ENCODE data around the gene TMEM165. TPM values are rescaled to one million over a fixed set of nuclear protein-coding genes. Genes with fewer than 3 reads are reported as not detected.
A peak's percentile ranks its signal among the peaks of the same experiment; 100 is the strongest.
"Not testable (repeated sequence)": the region's sequence is repeated elsewhere in the genome, so short reads cannot be mapped to it uniquely, and the experiment has no call there.

Gene TMEM165, protein sequence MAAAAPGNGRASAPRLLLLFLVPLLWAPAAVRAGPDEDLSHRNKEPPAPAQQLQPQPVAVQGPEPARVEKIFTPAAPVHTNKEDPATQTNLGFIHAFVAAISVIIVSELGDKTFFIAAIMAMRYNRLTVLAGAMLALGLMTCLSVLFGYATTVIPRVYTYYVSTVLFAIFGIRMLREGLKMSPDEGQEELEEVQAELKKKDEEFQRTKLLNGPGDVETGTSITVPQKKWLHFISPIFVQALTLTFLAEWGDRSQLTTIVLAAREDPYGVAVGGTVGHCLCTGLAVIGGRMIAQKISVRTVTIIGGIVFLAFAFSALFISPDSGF
- polyA plus RNA-seq (ENCODE audit: insufficient read length in 4 of 4): 100 to 1,000 TPM in 1 of 4 donors, 10 to 100 TPM in 3; 73.8 to 114 (median 85.7) TPM

DNA sequence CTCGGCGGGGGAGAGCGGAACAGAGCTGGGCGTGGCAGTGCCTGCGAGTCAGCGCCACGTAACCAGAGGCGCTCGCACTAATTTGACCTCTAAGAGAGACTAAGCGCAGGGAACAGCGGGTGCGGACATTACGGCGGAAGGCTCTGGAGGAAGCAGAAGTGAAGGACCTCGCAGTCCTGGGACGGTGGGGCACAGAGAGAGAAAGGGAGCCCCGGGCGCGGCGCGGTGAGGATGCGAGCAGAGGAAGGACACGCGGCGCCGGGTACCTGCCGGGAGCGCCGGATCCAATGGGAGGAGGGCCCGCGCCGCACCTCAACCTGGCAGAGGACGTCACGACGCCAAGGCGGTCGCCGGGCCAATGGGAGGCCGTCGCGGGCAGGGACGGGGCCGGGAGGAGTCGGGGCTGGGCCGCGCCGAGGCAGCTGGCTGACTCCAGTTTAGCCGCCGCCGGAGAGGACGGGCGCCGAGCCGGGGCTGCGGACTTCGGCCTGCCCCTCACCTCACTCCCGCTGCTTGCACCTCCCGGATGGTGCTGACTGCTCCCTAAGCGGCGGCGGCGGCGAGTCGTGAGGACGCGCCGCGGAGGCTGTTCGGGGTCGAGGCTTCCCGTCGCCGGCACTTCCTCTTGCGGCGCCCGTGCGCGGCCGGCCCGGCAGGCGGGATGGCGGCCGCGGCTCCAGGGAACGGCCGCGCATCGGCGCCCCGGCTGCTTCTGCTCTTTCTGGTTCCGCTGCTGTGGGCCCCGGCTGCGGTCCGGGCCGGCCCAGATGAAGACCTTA lies at the start of gene TMEM165:
TSS of gene TMEM165 (plus strand) at position 429 of the 779 bp plus-strand sequence. CDS start at position 662, 233 bp downstream.
- DNase-seq (ENCODE audit: low read depth in 4 of 4, low spot score in 2 of 4): peak; percentile 48 to 78 (median 73)

DNA sequence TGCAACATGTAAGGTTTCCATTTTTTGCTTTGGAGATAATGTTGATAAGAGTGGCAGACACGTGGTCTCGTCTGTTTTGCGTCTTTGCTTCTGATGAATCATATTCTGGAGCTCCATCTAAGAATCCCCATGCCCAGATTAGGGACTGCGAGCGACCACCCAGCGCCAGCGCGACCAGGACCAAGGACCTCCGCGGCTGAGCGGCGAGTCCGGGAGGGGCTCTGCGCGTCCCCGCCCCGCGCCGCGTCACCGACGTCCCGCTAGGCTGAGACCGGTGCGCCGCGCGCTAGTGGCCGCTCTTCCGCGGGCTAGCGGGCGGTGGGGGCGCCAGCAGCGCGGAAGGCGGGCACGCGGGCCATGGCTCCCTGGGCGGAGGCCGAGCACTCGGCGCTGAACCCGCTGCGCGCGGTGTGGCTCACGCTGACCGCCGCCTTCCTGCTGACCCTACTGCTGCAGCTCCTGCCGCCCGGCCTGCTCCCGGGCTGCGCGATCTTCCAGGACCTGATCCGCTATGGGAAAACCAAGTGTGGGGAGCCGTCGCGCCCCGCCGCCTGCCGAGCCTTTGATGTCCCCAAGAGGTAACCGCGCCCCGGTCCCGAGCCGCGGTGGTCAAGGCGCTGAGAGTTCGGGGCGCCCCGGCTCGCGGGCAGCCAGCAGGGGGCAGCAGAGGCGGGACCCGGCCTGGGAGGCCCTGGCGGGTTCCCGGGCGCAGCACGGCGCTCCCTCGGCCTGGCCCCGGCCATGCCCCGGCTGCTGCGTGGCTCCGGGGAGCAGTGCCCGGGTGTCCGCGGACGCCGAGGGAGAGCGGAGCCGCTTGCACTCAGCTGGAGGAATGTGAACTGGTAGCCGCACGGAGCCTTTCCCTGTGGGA lies 49.5 kb upstream of the TMEM165 start, which contains the start of gene SRD5A3:
TSS of gene SRD5A3 (plus strand) at position 263 of the 871 bp plus-strand sequence. CDS start at position 358, 95 bp downstream.
- peak in 3 of 4 donors; percentile 51 to 72 (median 66) for DNase-seq (ENCODE audit: low read depth in 4 of 4, low spot score in 2 of 4)

GRCh38 chr4:55346851-55347255 lies 48.9 kb upstream of the TMEM165 start:
- DNase-seq (ENCODE audit: low read depth in 4 of 4, low spot score in 2 of 4): no peak

- DNase-seq (ENCODE audit: low read depth in 4 of 4, low spot score in 2 of 4): no peak
Measured at GRCh38 chr4:55347610-55348228, 48.0 kb upstream of the TMEM165 start.

DNA sequence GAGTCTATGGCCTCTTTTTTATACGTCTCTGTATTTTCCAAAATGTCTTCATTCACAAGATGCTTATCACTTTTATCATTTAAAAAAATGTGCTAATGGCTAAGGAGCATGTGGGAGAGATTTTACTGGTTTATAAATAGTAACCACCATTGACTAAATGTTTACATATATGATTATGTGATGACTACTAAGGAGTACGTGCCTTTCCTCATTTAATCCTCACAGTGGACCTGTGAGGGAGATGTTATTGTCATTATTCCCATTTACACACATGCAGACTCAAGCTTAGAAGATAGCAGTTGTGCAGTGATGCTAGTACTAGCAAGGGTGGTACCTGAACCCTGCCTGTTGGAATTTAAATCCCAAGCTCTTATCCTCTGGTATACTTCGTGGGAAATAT lies 47.3 kb upstream of the TMEM165 start:
- DNase-seq (ENCODE audit: low read depth in 4 of 4, low spot score in 2 of 4): no peak

GRCh38 chr4:55350870-55351269 lies 44.9 kb upstream of the TMEM165 start:
- DNase-seq (ENCODE audit: low read depth in 4 of 4, low spot score in 2 of 4): not testable (repeated sequence)

GRCh38 chr4:55351824-55352223 lies 43.9 kb upstream of the TMEM165 start:
- DNase-seq (ENCODE audit: low read depth in 4 of 4, low spot score in 2 of 4): no peak

- DNase-seq (ENCODE audit: low read depth in 4 of 4, low spot score in 2 of 4): no peak
Measured at GRCh38 chr4:55352726-55353125, 43.0 kb upstream of the TMEM165 start.

GRCh38 chr4:55353228-55353747 lies 42.5 kb upstream of the TMEM165 start:
- not testable (repeated sequence) for DNase-seq (ENCODE audit: low read depth in 4 of 4, low spot score in 2 of 4)

GRCh38 chr4:55354648-55355047 lies 41.1 kb upstream of the TMEM165 start:
- DNase-seq (ENCODE audit: low read depth in 4 of 4, low spot score in 2 of 4): no peak

GRCh38 chr4:55355555-55355954 lies 40.2 kb upstream of the TMEM165 start:
- no peak for DNase-seq (ENCODE audit: low read depth in 4 of 4, low spot score in 2 of 4)

DNA sequence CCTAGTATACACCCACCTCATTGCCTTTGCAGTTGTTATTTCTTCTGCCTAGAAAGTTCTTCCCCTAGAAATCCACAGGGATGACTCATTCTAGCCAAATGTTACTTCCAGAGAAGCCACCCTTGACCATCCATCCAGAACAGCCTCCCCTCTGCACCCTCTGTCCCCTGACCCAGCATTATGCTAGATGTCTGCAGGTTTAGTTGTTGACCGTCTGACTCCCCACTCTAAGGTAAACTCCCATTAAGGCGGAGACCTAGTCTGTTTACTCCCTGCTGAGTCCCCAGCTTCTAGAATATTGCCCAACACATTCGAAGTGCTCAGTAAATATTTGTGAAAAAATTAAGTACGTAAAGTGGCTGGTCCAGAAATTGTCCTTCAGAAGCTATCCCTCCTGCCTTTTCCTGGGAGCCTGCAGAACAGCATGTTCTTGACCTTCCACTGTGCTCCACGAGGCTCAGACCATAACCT lies 38.7 kb upstream of the TMEM165 start:
- no peak for DNase-seq (ENCODE audit: low read depth in 4 of 4, low spot score in 2 of 4)

DNA sequence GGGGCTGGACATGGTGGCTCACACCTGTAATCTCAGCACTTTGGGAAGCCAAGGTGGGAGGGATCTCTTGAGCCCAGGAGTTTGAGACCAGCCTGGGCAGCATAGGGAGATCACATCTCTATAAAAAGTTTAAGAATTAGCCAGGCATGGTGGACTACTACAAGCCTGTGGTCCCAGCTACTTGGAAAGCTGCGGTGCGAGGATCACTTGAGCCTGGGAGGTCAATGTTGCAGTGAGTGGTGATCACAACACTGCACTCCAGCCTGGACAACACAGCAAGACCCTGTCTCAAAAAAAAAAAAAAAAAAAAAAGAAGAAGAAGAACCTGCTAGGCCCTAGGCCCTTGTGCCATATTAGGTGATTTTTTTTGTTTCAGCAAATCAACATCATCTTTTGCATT lies 37.5 kb upstream of the TMEM165 start:
- no peak for DNase-seq (ENCODE audit: low read depth in 4 of 4, low spot score in 2 of 4)

DNA sequence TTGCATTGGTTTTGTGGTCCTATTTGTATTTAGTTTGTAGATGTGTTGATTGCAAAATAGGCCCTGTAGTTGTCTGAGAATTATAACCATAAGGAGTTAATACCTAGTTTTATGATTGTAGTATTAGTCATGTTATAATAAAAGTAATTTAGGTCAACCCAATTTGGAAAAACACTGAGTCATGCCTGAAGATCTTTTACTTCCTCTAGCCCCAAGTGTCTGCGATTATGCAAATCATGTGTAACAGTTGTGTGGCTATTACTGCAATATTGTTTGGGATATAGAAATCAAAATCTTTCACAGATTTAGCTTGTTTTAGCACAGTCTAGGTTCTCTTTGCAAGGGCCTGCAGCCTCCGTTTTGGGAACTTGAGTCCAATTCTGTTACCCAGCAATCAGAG lies 37.1 kb upstream of the TMEM165 start:
- no peak for DNase-seq (ENCODE audit: low read depth in 4 of 4, low spot score in 2 of 4)

- no peak for DNase-seq (ENCODE audit: low read depth in 4 of 4, low spot score in 2 of 4)
Measured at GRCh38 chr4:55359397-55359916, 36.3 kb upstream of the TMEM165 start.

DNA sequence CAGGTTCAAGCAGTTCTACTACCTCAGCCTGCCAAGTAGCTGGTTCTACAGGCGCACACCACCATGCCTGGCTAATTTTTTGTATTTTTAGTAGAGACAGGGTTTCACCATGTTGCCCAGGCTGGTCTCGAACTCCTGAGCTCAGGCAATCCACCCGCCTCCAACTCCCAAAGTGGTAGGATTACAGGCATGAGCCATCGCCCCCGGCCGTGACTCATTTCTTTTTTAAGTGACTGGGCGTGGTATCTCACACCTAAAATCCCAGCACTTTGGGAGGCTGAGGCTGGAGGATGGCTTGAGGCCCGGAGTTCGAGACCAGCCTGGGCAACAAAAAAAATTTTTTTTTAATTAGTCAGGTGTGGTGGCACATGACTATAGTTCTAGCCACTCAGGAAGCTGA lies 32.8 kb upstream of the TMEM165 start:
- not testable (repeated sequence) for DNase-seq (ENCODE audit: low read depth in 4 of 4, low spot score in 2 of 4)

- DNase-seq (ENCODE audit: low read depth in 4 of 4, low spot score in 2 of 4): no peak
Measured at GRCh38 chr4:55363691-55364351, 31.9 kb upstream of the TMEM165 start.

DNA sequence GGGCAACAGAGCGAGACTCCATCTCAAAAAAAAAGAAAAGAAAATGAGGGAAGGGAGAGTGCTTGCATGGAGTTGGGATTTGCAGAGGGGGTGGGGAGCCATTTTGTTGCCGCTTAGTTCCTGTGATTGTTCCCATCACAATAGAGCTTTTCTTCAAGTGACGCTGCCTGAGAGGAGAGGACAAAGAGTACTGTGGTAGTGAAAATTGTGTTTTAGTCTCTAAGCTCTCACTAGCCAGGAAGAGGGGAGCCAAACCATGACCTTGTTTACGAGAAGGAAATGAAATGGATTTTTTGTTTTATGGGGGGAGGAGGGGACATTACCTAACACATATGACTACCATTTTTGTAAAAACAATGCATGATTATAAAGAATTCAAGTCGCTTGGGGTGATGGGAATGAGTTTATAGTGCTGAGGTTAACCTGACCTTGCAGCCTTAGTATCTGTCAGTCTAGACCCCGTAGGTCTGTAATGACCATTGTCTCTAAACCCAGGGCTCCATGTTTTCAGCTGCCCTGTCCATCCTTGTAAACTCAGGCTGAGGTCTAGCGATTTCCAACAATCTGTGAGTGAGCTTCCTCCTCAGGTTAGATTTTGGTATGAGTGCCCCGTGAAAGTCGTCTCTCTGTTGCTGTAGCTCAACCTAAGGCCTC lies 30.9 kb upstream of the TMEM165 start:
- no peak for DNase-seq (ENCODE audit: low read depth in 4 of 4, low spot score in 2 of 4)

- DNase-seq (ENCODE audit: low read depth in 4 of 4, low spot score in 2 of 4): no peak
Measured at GRCh38 chr4:55365345-55365728, 30.4 kb upstream of the TMEM165 start.
